ENCODE measurements around the gene COL12A1. TPM values are rescaled to one million over a fixed set of nuclear protein-coding genes. Genes with fewer than 3 reads are reported as not detected.

Gene COL12A1
- total and polyA plus RNA-seq, 2 donors (not counting 3 experiments of a cell fraction or from before 2014, with no cell fraction given), result 48.5 to 89.1 TPM

DNA sequence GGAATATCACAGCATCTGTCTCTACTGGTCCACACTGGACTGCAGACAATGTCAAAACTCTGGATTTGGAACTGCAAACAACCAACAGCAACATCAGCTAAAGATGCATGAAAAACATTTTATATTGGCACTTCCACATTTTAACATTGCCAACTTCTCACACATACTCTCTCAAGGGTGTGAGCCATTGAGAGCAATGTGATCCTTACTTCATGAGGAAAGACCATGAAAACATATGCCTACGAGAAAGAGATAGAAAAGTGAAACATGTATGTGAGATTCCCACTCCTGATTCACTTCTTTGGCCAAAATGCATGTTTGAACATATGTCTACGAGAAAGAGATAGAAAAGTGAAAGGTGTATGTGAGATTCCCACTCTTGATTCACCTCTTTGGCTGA, 99.4 kb downstream of the COL12A1 start:
- no peak for TF ChIP-seq POLR2A (IDR thresholded peaks at IDR 0.05; ENCODE audit: low read depth, low read length)
- no peak for TF ChIP-seq GATA2 (IDR thresholded peaks at IDR 0.05; ENCODE audit: insufficient read depth, insufficient read length, low read depth, low read length)
- no peak for TF ChIP-seq POLR2AphosphoS5 (IDR thresholded peaks at IDR 0.05; ENCODE audit: insufficient read depth, low read depth, low read length)
- TF ChIP-seq FOS (IDR thresholded peaks at IDR 0.05; ENCODE audit: borderline replicate concordance, insufficient read depth, low read length), result no peak
- TF ChIP-seq, protein P1, sequence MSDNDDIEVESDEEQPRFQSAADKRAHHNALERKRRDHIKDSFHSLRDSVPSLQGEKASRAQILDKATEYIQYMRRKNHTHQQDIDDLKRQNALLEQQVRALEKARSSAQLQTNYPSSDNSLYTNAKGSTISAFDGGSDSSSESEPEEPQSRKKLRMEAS (IDR thresholded peaks at IDR 0.05; ENCODE audit: insufficient read depth, insufficient read length), result no peak
- TF ChIP-seq EZH2 (IDR thresholded peaks at IDR 0.05; ENCODE audit: borderline replicate concordance, low read depth, low read length, severe bottlenecking), result no peak
- no peak for TF ChIP-seq JUN (IDR thresholded peaks at IDR 0.05; ENCODE audit: borderline replicate concordance, insufficient read depth, insufficient read length, low read depth)
- TF ChIP-seq, protein P2, sequence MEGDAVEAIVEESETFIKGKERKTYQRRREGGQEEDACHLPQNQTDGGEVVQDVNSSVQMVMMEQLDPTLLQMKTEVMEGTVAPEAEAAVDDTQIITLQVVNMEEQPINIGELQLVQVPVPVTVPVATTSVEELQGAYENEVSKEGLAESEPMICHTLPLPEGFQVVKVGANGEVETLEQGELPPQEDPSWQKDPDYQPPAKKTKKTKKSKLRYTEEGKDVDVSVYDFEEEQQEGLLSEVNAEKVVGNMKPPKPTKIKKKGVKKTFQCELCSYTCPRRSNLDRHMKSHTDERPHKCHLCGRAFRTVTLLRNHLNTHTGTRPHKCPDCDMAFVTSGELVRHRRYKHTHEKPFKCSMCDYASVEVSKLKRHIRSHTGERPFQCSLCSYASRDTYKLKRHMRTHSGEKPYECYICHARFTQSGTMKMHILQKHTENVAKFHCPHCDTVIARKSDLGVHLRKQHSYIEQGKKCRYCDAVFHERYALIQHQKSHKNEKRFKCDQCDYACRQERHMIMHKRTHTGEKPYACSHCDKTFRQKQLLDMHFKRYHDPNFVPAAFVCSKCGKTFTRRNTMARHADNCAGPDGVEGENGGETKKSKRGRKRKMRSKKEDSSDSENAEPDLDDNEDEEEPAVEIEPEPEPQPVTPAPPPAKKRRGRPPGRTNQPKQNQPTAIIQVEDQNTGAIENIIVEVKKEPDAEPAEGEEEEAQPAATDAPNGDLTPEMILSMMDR (IDR thresholded peaks at IDR 0.05; ENCODE audit: extremely low read depth in 1 of 2, insufficient read depth in 1 of 2, low read depth in 1 of 2, low read length in 2 of 2), result no peak
- TF ChIP-seq MYC (IDR thresholded peaks at IDR 0.05; ENCODE audit: low read depth, low read length), result no peak
- Histone ChIP-seq H3K79me2 (ENCODE audit: control insufficient read depth, insufficient read depth, low read length) (no peaks in the 10 kb centered on the region), H3K27me3 (ENCODE audit: control insufficient read depth in 2 of 2, insufficient read depth in 2 of 2, low read length in 2 of 2) (no peaks in the 10 kb centered on the region), H3K9ac (replicated peaks; ENCODE audit: extremely low read depth, insufficient read depth, low read length) (no peak overlapping the region), H3K36me3 (ENCODE audit: control insufficient read depth in 2 of 2, extremely low read depth in 1 of 2, insufficient read depth in 2 of 2, low read length in 2 of 2) (no peaks in the 10 kb centered on the region), H2AFZ (ENCODE audit: low read depth, low read length) (no peak overlapping the region), H3K4me3 (replicated peaks in 1 of 3; ENCODE audit: insufficient read depth in 1 of 3, low read depth in 1 of 3, low read length in 3 of 3) (no peak overlapping the region), H3K9me1 (replicated peaks; ENCODE audit: control insufficient read depth, extremely low read depth, insufficient read depth, low read length) (no peaks in the 10 kb centered on the region), H3K27ac (ENCODE audit: insufficient read depth, low read depth, low read length) (no peak overlapping the region), H3K4me1 (ENCODE audit: control insufficient read depth, extremely low read depth, insufficient read depth, low read length) (peaks cover 12% of the 10 kb centered on the region), H3K4me2 (ENCODE audit: insufficient read depth, low read length) (no peak overlapping the region), H3K9me3 (replicated peaks; ENCODE audit: control insufficient read depth, insufficient read depth, low read length) (no peaks in the 10 kb centered on the region), H4K20me1 (replicated peaks; ENCODE audit: control insufficient read depth, extremely low read depth, insufficient read depth, low read length) (no peaks in the 10 kb centered on the region)
- FAIRE-seq, result no peak
- intact Hi-C loops (cut with micrococcal nuclease), result no loop called here
- CTCF ChIA-PET, result no interaction called here
- dilution Hi-C loops (cut with MboI; ENCODE audit: extremely low pct_ligation_motif_present, low sequenced_read_pairs), result no loop called here
- DNase-seq (ENCODE audit: low read depth, low spot score), result no peak
- no TSS peak for BruUV-seq (replicated peaks)
- POLR2A ChIA-PET, result no interaction called here

All from endothelial cell of umbilical vein (primary cell).